AML-193 (cell line): ENCODE measurements around the gene CTAGE1.
"Not testable (repeated sequence)": the region's sequence is repeated elsewhere in the genome, so short reads cannot be mapped to it uniquely, and the experiment has no call there.

Experiments used
- DNase-seq, 2 experiments: peaks; one replicate each; lab custom pipeline; 2025; lab: John Stamatoyannopoulos, UW

CTAGE1 gene

DNA sequence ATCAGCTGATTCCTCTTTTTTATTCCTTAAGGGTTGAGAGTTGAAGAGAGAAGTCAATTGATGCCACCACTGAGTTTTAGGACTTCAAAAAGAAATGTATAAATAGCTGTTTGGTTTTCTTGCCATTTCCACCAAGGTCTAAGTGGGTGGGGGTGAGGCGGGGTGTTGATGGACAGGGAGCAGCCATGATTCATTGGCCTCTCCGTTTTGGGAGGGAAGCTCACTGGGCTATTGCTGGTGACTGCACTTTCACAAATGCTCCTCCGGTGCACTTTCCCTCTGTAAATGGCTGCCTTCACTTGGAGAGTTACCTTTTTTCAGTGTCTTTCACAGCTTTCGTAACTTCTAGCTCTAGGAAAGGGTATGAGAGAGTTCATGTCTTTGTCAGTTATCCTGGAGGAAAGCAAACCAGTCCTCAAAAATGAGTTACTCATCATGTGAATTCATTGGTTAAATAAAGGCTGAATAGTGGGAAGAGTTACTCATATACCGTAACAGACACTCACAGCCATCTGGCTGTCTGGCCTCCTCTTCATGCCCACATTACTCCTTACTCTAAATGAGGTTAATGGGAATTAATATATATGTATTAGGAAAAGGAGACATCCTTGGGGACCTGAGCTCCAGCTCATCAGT lies 17.4 kb upstream of the CTAGE1 start:
- DNase-seq = no peak

DNA sequence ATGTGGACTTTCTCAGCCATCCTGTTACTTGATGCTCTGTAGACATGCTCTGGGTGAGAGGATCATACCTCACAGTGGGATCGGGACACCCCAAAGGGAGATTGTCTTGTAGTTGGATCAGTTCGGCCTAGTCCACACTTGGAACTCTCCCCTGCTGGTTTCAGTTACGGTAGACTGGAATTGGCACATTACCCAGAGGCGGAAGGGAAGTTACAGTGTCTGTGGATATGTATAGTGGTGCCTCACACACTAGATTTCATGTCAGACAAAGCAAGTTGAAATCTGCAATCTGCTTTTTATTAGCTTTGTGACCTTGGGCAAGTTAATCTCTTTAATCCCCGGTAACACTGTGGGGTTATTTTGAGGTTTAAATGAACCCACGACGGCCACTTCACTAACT lies 16.2 kb upstream of the CTAGE1 start:
- no peak for DNase-seq

DNA sequence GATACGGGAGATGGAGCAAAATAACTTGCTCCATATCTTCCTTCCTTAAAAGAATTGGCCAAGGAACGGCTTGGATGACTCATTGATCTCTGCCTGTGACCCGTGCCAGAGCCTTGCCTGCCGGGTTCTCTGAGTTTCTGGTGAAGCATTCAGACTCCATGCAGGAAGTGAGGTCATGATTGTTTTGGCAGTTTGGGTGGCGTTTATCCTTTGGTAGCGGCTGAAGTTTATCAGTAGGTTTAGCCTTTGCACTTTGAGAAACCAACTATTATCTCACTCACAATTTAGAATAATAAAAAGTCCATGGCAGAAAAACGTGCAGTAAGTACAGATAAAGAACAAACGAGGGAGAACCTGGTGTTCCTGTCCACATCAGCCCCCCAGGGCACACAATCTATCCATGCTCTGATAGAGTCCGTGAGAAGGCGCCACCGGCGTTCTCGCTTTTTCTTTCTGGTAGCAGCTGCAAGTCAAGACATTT lies 15.0 kb upstream of the CTAGE1 start:
- no peak for DNase-seq

DNA sequence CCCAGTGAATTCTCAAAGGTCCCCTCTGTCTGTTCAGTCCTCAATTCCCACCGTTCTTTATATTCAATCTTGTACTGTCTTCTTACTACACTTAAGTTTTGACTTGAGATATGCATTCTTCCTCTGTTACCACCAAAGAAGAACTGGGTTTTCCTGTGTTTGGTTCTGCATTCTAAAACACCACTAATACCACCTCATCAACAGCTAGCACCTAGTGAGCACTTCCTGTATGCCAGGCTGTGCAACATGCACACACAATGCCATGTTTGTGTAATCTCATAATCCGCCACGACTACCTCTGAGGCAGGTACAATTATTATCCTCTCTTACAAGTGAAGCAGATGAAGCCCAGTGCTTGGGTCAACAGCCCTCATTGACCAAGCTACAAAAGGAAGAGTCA lies 11.8 kb upstream of the CTAGE1 start:
- DNase-seq = no peak

DNA sequence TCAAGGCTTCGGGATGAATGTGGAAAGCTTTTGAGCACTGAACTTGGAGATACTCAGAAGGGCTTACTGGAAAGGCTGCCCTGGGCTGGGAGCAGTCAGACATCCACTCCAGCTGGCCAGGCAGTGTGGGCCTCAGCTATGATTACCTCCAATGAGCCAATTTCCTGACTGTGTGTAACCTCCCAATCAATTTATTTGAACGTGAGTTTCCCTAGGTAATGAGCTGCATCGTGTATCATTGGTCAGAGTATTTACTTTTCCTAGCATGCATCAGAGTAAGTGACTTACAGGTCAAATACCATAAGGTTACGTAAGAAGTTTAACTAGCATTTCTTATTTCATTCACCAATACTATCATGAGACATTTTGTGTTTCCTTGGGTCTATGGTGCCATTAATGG lies 11.0 kb upstream of the CTAGE1 start:
- no peak for DNase-seq

DNA sequence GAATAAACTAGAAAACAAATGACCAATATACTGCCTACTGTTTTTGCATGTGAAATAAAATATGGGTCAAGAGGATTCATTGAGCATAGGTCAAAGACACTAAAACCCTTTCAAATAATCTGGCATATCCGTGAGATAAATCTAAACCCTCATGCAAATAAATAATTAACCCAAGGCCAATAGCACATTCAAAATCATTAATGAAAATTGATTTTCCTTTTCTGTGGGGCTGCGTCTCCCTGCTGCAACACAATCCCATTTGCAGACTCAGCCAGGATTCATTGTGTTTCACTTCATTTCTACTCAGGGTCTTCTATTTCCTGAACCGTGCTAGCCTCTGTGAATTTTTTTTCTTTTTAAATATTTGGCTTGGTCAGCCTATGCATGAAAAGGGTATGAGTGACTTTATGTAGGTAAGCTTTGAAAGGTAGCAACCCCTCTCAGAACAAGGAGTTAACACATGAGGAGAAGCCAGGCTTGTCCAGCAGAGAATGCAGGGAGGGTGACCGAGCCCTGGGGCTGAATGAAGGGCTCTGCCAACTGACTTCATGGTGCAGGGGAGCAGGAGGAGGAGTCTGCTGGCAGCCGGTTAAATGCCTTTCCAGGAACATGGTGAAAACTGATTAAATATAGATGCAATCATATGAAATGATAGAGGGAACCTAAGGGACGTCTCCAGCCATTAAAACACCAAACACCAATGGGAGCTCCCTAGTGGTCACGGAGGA lies 10.3 kb upstream of the CTAGE1 start:
- DNase-seq = no peak

DNA sequence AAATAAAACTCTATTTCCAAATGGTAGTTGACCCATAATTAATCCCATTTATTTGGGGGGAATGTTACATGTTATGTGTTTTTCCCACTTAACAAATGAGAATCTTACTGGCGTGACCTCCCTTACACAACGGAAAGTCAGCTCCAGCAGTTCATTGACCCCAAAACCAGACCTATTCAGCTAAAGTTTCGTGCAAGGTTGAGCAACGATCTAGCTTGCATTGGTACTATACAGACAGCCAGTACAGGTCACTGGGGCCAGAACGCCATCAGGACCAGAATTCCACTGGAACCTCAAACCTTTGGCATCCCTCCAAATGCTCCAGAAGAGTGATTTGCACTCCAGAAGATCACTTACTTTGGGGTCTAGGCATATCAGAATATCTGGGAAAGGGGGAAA lies 6.8 kb upstream of the CTAGE1 start:
- no peak for DNase-seq

DNA sequence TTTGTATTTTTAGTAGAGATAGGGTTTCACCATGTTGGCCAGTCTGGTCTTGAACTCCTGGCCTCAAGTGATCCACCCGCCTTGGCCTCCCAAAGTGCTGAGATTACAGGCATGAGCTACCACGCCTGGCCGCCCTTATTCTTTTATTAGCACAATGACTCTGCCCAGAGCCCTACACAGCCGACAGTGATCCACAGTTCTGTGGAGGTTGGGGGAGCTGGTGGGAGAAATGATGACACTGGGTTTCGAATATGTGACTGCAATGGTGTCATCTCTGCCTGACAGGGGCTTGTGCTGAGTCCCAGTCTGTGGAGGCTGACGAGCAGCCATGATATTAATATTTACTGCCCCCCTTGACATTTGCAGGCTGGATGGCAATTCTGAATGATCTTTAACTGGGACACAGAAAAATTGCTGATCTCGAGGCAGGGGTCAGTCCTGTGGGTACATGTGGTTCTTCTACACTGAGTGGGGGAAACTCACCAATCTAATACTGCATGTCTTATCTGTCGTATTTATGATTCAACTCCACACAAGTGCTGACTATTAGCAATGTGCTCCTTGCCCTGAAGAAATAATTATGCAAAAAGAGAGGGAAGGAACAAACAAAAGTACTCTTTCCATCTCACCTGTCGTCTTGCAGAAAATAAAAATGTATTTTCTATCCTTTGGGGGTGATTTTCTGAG lies 6.3 kb upstream of the CTAGE1 start:
- no peak for DNase-seq

DNA sequence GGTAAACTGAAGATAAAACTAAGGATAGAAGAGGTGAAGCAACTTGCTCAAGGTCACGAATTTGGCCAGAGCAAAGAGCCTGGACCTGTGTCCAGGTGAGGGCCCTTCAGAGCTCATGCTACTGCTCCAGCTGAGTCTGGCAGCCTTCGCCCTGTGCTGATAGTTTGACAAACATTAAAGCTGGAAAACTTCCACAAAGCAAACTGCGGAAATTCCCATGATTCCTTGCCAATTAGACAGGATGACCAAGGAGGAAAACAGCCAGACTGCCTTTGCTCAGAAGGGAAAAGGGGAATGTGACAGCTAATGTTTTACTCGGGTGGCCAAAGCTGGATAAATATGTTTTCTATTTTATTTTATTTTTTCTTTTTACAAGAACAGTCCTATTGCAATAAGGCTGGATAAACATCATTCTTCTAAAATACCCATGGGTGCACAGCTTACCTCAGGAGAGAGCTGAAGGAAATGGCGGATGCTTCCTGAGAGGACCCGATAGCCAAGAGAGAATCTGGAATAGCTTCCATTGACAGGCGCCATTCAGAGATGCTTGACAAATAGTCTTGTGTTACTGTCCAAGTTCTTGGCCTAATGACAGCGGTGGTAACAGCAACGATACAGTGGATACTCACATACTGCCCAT lies 5.3 kb upstream of the CTAGE1 start:
- no peak for DNase-seq

DNA sequence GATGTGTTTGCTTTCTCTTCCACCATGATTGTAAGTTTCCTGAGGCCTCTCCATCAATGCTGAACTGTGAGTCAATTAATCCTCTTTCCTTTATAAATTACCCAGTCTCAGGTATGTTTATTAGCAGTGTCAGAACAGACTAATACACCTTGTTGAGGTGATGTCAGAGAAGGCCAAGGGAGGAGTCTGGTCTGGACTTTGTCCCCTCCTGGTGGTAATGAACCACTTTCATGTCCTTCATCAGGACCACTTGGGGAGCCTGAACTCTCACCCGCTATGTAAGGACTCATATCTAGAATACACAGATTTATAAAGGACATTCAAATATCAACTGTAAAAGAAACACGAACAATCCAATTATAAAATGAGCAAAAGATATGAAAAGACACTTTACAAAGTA lies 2.9 kb upstream of the CTAGE1 start:
- DNase-seq = no peak

DNA sequence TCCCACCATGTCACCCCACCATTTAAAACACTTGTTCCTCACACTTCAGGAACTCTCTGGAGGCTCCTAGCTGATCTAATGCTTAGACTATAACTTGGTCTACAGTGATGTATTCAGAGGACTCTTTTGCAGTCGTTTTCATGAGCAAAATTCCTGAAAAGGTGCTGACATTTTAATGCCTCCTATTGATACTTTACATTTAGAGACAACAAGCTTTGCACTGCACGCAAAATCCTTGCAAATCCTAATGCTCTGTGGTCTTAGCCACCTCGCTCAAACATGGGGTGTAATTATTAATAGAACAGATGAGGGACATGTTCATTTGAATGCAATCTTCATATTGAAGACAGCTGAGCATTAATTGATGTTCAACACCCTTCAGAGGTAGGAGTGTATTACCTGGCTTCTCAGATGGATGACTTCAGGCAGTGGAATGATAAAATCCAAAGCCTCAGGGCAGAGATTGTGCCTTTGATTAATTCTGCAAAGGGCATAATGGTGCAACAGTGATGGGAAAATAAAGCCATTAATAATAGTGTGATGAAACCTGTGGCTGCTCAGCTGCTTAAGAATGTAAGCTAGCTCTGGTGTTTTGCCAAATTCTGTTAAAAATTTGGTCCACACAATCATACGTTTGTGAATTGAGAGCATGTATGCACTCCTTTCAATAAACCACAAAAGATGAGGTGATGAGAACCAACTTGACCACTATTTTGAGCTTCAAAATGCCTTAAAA lies 5.4 kb downstream of the CTAGE1 start:
- no peak for DNase-seq

DNA sequence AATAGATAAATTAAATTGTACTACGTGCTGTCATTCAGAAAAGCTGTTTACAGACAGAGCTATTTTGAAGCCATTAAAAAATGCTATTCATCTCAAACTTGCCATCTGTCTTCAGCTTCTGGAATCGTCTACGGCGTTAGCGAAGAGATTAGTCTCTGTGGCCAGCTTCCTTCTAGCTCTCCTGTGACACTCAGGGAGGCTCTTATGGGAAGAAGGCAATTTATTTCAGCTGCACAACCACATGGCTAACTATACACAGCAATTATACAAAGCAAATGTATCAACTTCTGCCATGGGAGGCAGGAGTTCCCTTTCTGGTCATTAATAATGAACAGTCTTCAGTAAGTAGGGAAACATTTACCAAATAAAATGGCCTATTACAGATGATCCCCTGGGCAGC lies 6.3 kb downstream of the CTAGE1 start:
- DNase-seq = no peak

DNA sequence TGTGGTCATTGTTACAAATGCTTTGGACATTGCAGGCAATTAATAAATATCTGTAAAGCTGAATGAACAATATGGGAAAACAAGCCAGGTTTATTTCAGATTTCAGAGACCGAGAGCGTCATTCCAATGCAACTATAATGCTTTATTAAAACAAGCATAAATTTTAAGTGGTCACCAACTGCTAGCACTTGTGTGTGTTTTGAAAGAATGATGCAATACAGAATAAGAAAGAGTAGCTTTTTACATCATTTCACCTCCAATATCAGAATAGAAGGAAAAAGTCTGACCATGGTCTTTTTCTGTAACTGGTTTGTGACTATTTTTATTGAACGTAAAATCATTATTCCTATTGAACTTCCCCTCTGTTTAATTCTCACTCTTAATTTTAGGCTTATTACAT lies 7.6 kb downstream of the CTAGE1 start:
- no peak for DNase-seq

DNA sequence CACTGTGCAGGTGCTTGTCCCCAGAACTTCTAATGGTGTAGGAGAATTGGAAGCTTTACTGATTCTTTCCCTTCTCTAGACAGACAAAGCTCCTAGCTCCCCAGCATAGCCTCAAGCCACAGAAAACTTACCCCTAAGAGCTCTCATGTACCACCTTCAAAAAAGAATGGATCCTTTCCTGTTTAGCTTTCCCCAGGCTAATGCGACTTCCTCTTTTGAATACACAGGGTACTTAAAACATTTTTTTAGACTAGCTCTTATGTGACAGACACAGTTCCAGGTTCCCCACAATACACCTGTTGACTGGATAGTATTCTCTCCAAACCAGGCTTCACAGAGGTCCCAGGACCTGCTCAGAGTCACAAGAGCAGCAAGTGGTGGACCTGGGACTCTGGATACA lies 8.3 kb downstream of the CTAGE1 start:
- no peak for DNase-seq

DNA sequence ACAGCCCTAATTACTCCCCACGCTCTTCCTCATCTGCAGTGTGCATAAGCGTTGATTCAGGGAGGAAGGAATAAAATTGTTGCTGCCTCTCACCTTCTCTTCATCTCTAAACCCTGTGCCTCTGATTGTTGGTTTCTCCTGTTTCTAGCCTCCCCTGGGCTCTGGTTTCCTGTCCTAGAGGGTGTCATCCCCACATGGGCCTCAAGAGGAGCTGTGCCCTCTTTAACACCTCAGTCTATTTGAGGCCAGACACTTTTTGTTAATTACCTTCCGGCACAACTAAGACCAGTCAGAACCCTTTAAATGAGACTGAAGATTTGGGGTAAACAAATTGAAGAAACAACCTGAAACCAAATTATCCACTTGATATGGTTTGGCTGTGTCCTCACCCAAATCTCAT lies 9.7 kb downstream of the CTAGE1 start:
- DNase-seq = no peak

DNA sequence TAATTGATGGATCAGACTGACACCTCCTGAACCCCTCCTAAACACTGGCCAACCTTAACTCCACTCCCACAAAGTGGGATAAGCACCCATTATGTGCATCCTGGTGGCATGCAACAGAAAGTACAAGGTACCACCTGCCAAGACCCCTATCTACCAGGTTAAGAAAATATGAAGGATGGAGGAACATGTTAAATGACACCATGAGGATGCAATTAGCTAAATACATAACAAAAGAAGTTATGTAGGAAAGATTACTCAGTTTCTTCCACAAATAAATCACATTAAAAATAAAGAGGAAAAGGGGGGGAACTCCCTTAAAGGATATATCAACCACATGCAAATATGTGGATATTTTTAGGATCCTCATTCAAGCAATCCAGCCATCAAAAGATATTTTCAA lies 12.6 kb downstream of the CTAGE1 start:
- DNase-seq = no peak

DNA sequence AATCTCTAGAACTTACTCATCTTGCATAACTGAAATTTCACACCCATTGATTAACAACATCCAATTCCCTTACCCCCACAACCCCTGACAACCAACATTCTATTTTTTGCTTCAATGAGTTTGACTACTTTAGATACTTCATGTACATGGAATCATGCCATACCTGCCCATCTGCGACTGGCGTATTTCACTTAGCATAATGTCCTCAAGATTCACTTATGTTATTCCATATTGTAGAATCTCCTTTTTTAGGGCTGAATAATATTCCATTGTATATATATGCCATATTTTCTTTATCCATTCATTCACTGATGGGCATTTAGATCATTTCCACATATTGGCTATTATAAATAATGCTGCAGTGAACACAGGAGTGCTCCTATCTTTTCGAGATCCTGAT lies 13.8 kb downstream of the CTAGE1 start:
- DNase-seq = no peak

DNA sequence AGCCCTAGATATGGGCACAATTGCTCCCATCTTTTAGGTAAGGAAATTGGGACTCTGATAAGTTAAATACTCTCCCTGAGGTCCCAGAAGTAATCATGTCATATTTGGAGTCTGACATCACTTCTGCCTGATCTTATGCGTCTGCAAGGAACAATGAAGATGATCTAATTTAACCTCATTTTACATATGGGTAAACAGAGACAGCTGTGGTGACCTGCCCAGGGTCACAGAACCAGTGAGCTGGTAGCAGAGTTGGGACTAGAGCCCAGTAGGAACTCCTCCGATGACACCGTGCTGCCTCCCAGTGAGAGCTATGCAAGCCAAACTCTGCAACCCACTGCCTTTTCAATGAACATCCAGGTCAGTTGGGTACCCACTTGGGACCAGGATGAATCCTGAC lies 17.8 kb downstream of the CTAGE1 start:
- no peak for DNase-seq

DNA sequence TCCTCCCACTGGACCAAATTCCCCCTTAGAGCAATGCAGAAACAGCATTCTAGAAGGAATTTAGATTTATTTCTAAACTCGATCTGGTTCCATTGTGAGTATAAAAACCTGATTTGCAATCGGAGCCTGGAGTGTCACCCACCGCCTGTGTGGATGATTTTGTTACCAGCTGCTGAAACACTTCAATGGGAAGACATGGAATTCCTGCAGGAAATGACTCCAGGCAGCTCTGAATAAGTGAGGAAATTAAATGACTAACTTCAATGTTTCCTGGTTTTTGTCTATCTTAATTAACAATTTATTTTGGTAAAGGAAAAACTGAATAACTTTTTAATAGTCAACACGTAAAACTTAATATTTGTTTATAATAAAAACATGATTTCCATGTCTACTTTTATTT lies 19.3 kb downstream of the CTAGE1 start:
- no peak for DNase-seq

DNA sequence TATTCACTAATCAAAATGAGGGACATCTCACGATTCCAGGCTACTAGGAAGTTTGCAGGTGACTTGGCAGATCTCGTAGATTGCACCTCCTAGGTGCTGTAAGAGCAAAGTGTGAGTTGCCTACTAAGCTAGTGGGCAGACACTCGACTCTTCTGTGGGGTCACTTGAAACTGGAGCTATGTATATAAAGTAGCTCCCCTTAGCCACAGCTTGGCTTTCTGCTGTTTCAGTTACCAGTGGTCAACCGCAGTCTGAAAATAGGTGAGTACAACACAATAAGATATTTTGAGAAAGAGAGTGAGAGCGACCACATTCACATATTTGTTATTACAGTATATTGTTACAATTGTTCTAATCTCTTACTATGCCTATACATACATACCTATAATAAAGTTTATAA lies 23.3 kb downstream of the CTAGE1 start:
- no peak for DNase-seq

DNA sequence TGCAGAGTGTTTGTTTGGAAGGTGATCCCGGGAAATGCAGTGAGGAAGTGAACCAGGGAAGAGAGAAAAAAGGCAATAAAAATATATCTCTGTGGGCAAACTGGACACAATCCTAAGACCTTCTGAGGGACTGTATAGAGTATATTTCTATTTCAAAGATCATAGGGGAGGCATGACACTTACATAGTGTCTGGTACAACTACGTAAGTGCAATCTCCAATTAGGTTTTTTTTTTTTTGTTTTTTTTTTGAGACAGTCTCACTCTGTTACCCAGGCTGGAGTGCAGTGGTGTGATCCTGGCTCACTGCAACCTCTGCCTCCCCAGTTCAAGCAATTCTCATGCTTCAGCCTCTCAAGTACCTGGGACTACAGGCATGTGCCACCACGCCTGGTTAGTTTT lies 24.6 kb downstream of the CTAGE1 start:
- DNase-seq = not testable (repeated sequence)
